GM13977 (cell line): ENCODE data around the gene FCRL1.

Experiments
- DNase-seq: peaks from one replicate; pipeline ENCODE4 v3.0.0; 2012; ENCODE audit warnings: low spot score
- in situ Hi-C: fragments of 300-500 bp; cut with MboI; formaldehyde crosslinking; loops from one replicate; pipeline ENCODE4 v1.12.0; 2022; ENCODE audit warnings: low sequenced_read_pairs, low pct_unique_long_range_greater_than_20kb, mixed read lengths, inconsistent platforms; ENCODE audit not compliant: unreplicated experiment
- TF ChIP-seq, protein P1 (sequence below): IDR thresholded peaks from 2 replicates; pipeline ENCODE4 v1.5.1; 2012; ENCODE audit warnings: mild to moderate bottlenecking, control low read depth; ENCODE audit not compliant: insufficient read depth; ENCODE audit errors: extremely low read depth, missing control alignments

FCRL1 gene

DNA sequence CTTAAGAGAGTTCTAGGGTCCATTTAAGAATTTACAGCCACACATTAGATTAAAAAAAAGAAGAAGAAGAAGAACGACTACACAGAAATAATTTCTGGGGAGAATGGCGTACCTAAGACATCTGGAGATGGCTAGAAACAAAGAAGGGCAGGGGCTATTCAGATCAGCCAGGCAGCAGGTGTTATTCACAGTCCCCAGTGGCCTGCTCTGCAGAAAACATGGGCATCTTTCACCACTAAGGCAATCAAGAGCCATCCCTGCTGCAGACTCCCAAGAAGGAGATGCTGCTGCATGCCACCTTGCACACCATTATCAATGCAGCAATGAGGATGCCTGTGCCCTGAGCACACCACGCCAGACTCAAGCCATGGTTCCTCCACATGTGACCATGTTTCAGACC lies 35.1 kb downstream of the FCRL1 start:
- no peak for DNase-seq
- TF ChIP-seq, protein P1, sequence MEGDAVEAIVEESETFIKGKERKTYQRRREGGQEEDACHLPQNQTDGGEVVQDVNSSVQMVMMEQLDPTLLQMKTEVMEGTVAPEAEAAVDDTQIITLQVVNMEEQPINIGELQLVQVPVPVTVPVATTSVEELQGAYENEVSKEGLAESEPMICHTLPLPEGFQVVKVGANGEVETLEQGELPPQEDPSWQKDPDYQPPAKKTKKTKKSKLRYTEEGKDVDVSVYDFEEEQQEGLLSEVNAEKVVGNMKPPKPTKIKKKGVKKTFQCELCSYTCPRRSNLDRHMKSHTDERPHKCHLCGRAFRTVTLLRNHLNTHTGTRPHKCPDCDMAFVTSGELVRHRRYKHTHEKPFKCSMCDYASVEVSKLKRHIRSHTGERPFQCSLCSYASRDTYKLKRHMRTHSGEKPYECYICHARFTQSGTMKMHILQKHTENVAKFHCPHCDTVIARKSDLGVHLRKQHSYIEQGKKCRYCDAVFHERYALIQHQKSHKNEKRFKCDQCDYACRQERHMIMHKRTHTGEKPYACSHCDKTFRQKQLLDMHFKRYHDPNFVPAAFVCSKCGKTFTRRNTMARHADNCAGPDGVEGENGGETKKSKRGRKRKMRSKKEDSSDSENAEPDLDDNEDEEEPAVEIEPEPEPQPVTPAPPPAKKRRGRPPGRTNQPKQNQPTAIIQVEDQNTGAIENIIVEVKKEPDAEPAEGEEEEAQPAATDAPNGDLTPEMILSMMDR: no peak
- in situ Hi-C loops: no loop called here

GRCh38 chr1:157782931-157783330 lies 37.0 kb downstream of the FCRL1 start:
- in situ Hi-C loops: no loop called here
- DNase-seq: no peak
- TF ChIP-seq, protein P1: no peak

DNA sequence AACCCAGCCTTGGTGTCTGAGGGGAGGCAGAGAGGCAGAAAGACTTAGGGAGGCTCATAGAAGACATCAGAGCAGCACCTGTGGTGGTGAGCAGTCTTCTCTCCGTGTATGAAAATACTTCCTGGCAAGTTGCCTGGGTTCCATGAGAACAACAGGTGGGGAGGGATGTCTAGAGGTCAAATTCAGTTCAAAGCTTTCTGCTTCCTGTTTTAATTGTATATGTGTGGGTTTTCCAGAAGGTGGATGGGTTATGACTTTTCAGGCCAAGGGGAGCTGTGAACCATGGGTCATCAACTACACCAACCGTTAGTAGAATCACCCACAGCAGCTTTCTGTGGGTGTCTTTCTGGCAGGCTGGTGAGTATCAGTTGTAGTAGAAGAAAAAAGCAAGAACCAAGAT lies 38.9 kb downstream of the FCRL1 start:
- in situ Hi-C loops: no loop called here

DNA sequence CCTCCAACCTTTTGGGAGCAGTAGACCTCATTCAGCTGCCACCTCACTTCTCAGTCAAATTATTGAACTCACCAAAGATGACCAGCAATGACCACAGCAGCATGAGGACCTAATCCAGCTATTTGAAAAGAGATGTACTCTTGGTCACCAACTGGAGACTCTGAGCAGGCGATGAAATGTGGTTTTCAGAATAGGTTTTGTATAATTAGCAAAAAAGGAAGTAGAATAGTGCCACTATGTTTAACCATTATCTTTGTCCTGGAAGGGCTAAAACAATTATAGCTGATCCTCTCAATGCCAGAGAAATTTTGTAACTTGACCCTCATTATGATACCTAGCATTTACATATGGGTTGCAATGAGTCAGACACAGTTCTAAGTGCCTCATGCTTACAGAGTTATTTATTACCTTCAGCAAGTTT lies 42.9 kb downstream of the FCRL1 start, which contains the start of gene FCRL2:
TSS of gene FCRL2 (minus strand) at position 162 of the 421 bp plus-strand sequence. CDS start at position 103, 59 bp downstream.
- no peak for DNase-seq
- in situ Hi-C loops: no loop called here
- TF ChIP-seq, protein P1: no peak

More for the DNA sequence above, 38.9 kb downstream of the FCRL1 start:
- TF ChIP-seq, protein P1: no peak
- DNase-seq: no peak

DNA sequence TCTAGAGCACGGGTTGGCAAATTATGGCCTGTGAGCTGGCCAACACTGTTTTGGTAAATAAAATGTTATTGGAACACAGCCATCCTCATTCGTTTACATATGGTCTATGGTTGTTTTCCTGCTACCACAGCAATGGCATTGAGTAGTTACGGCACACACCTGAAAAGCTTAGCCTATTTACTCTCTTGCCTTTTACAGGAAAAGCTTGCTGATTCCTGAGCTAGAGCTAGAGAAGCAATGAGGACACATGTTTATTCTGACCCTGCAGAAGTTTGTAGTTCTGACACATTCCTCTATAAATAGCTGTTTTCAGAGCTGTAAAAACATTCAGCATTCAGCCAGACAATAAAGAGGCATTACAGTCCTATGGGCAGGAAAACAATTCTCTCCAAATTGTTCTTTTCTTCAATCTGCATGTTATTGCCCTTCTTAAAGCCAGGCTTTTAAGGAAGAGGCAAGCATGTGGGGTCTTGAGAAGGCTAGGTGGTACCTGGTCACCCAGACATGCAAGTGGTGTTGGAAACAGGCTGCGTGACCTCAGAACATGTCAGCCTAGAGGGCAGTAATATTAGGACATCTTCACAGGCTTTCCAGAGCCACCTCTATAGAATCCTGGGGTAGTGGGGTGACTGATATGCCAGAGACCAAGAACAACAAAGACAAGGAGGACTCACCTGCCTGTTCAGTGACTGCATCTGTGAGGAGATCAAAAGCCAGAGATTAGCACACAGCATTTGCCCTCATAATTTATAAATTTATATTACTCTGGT lies 44.6 kb downstream of the FCRL1 start:
- in situ Hi-C loops: no loop called here
- TF ChIP-seq, protein P1: no peak
- DNase-seq: no peak

DNA sequence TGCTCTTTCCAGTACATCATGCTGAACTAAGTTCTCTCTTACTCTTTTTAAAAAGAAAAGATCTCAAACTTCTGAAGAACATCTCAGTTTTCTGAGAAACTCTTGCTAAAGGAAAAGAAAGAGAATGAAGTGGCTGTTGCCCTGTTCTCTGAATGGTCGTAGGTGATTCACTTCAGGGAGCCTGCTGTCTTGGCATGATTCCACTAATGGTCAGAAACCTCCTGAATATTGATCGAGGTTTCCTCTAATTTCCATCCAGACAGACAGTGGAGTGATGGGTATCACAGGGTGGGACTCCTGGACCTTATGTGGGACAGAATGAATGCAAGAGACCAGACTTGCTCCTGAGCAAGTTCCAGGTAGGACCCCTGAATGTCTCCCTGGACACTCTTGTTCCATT lies 45.5 kb downstream of the FCRL1 start:
- TF ChIP-seq, protein P1: no peak
- DNase-seq: no peak
- in situ Hi-C loops: no loop called here
